ENCODE measurements around the gene NHLRC4.
A peak's percentile ranks its signal among the peaks of the same experiment; 100 is the strongest.

The NHLRC4 gene

GRCh38 chr16:566475-567372 is at the start of gene NHLRC4:
TSS of gene NHLRC4 (plus strand) at chr16:567005. CDS start at chr16:568048, 1,043 bp downstream.
- DNase-seq (ENCODE audit: low read depth, low spot score): no peak

- no peak for DNase-seq (ENCODE audit: low read depth, low spot score)
Observed at GRCh38 chr16:518858-519257, 47.9 kb upstream of the NHLRC4 start.

DNA sequence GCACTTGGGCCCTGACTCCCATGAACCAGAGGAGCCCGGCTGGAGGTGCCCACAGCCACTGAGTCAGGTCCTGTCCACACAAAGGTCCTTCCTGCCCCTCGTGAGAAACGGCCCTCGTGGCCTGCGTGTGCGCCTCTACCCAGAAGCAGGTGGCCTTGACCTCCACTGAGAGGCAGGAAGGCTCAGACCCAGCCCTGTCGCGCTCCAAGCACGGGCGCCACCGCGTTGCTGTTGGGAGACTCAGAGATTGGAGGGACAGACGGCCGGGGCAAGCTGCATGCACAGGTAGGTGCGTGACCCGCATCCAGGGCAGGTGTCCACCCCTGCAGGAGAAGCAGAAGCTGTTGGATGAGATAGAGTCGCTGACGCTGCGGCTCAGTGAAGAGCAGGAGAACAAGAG is 47.4 kb upstream of the NHLRC4 start:
- DNase-seq (ENCODE audit: low read depth, low spot score): no peak

GRCh38 chr16:519841-520687 is 46.7 kb upstream of the NHLRC4 start:
- DNase-seq (ENCODE audit: low read depth, low spot score): no peak

- DNase-seq (ENCODE audit: low read depth, low spot score): no peak
Observed at GRCh38 chr16:520847-521246, 46.0 kb upstream of the NHLRC4 start.

DNA sequence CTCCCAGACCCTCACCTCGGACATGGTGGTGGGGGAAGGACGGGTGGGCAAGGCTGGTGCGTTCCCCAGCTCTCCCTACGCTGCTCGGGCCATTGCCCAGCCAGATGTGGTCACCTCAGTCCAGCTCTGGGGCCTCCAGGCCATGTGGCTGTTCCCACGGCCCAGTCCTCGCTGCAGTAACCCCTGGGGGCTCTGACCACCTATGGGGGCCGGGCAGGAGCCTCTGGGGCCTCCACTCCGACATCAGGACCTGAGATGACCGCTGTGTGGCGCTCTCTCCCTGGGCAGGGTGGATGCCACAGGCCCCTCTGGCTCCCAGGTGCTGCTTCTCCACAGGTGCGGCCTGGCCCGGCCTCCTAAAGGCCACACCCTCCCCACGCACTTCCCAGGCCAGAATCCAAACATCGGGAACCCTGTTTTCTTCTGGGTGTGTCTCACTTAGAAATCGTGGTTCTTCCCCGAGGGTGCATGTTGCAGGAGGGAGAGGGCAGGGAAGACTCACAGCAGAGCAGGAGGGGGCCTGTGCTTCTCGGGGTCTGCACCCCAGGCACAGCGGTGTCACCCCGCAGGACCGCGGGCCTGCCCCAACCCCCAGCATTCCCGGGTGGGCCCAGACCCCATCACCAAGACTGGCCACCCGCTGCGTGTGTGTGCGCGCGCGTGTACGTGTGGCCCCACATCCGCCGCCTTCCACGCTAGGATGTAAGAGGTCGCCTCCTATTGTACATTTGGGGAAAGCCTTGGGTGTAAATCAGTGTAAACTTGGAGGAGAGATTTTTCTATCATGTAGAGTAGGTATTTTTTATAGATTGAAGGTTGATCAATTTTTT is 45.2 kb upstream of the NHLRC4 start:
- no peak for DNase-seq (ENCODE audit: low read depth, low spot score)

DNA sequence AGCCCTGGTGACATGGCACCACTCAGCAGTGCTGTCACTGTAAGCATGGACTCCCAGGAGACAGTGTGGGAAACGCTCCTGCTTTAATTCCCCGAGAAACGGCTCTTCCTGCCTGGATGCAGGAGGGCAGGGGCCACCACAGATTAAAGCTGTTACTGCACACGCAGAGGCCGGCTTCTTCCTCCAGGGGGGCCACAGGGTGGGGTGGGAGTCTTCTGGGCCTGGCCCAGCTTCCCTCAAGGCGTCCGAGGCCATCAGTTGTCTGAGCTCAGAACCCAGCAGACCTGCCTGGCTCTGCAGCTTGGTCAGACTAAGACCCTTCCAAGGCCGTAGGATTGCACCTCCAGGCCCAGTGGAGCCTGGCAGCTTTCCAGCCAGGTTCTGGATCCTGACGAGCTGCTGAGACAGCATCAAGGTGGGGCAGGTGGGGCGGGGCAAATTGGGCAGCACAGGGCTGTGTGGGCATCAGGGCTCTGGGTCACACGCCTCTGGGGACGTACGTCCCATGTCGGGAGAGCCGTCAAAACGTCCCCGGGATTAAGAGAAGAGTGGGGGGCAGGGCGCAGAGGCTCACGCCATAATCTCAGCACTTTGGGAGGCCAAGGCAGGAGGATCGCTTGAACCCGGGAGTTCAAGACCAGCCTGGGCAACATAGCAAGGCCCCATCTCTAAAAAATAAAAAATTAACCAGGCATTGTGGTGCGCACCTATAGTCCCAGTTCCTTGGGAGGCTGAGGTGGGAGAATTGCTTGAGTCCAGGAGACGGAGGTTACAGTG is 44.3 kb upstream of the NHLRC4 start:
- DNase-seq (ENCODE audit: low read depth, low spot score): no peak

DNA sequence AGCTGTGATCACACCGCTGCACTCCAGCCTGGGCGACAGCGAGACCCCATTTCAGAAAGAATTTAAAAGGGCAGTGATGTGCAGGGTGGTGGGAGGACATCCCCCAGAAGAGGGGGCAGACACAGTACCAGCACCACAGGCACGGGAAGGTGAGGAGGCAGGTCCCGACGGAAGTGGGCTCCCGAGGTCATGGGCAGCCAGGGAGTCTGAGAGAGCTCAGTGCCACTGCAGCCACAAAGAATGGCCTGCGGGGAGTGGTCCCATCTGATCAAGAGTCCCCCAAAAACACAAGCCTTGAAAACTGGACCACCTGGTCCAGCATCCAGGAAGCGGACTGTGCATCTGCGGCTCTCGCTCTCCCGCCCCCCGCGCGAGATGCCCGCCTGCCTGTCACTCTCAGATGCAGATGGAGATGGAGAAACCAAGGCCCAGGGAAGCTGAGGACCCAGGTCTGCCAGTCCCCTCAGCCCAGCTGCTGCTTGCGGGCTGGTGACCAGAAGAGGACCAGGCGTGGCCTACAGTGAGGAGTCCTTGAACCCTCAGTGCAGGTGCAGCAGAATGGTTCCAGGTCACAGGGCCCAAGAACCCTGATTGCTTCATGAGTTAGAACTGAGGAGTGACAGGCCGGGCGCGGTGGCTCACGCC is 43.6 kb upstream of the NHLRC4 start:
- DNase-seq (ENCODE audit: low read depth, low spot score): no peak

- no peak for DNase-seq (ENCODE audit: low read depth, low spot score)
Observed at GRCh38 chr16:524274-525040, 42.3 kb upstream of the NHLRC4 start.

DNA sequence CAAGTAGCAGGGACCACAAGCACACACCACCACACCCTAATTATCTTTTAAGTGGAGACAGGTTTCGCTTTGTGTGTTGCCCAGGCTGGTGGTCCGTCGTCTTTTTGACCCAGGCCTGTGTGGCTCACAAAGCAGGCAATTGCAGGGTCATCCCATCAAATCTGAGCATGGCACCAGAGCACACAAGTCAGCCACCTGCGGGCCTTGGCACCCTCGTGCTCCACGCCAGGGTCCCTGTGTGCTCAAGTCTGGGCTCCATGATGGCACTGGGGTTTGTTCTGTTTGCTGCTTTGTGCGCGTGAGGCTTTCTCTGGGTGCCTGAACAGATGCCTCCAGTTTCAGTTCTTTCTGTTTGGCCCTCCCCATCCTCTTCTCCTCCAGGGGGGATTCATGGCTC is 41.7 kb upstream of the NHLRC4 start:
- DNase-seq (ENCODE audit: low read depth, low spot score): no peak

GRCh38 chr16:525520-526180 is 41.2 kb upstream of the NHLRC4 start:
- DNase-seq (ENCODE audit: low read depth, low spot score): no peak

DNA sequence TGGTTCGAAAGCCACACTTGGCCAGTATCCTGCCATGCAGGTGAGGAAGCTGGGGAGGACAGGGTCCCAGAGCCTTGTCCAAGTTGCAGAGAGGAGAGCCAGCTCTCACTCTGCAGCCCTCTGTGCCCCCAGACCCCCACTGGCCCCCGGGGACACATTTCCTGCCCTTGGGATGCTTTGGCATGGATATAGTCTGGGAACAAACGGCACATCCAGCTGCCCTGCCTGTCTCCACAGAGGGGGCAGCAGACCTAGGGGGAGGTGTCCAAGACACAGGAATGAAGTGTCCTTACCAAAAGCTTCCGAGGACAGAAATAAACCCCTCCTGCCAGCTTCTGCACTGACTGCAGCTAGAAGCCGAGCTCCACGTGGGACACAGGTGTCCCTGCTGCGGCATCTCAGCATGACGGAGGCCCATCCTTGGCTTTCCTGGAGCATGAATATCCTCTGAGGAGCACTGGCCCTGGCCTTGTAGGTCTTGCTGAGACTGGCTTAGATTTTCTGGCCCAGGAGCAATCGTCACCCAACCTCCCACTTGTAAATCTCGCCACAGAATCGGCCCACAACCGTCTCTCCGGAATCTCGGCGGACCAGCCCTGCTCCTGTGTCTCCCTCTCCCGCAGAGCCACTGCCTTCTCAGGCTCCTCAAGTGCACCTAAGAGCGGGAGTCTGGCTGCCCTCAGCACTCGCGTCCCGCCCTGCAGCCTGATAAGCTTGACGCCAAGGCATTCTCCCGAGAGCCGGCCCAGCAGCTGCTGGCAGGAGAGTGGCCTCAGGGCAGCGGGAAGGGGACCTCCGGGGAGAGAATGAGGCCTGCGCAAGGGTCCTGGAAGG is 40.4 kb upstream of the NHLRC4 start:
- DNase-seq (ENCODE audit: low read depth, low spot score): no peak

GRCh38 chr16:527015-527903 is 39.5 kb upstream of the NHLRC4 start, which contains the start of gene CAPN15:
TSS of gene CAPN15 (plus strand) at chr16:527712. CDS start at chr16:546839, 19,127 bp downstream.
- peak; percentile 72 for DNase-seq (ENCODE audit: low read depth, low spot score)

- DNase-seq (ENCODE audit: low read depth, low spot score): no peak
Observed at GRCh38 chr16:528111-529011, 38.4 kb upstream of the NHLRC4 start.

DNA sequence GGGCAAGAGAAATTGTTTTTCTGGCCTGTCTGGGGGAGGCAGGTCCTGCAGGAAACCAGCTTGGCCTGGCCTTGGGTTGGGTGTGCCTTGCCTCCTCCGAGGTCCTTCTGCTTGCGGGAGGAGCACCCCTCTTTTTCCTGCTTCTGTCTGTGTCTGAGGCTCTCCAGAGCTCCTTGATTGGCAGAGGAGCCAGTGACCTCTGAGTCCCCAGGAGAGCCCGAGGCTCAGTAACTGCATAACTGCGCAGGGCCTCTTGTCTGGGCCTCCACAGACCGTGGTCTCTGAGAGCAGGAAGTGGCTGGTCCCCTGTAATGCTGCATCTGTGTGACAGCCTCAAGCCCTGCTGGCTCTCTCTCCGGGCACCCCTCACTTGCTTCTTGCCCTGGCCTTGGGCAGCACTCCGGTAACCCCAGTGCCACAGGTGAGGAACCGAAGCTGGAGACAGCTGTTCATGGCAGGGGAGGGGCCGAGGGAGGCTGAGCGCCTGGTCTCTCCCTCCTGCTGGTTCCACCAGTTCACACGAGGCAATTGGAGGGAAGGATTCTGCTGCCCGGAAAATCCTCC is 37.7 kb upstream of the NHLRC4 start:
- no peak for DNase-seq (ENCODE audit: low read depth, low spot score)
